HepG2 (cell line): ENCODE data around the gene GNAS. TPM values are rescaled to one million over a fixed set of nuclear protein-coding genes. Genes with fewer than 3 reads are reported as not detected.

Experiments used
- CREB3 ChIP-seq: sonication (generic); formaldehyde crosslinking; IDR thresholded peaks from 2 replicates; pipeline ENCODE4 v1.5.0; 2020; ENCODE audit warnings: missing genetic modification reagents
- HMGXB3 ChIP-seq: sonication (generic); formaldehyde crosslinking; IDR thresholded peaks from 2 replicates; pipeline ENCODE4 v1.4.0; 2020; ENCODE audit warnings: missing genetic modification reagents, borderline replicate concordance
- MXD3 ChIP-seq: IDR thresholded peaks from 2 replicates; pipeline ENCODE4 v1.6.1; 2016; ENCODE audit warnings: mild to moderate bottlenecking, missing biosample characterization, missing genetic modification reagents
- NR0B2 ChIP-seq: sonication (generic); formaldehyde crosslinking; IDR thresholded peaks from 2 replicates; pipeline ENCODE4 v1.4.0; 2020; ENCODE audit warnings: mild to moderate bottlenecking, missing genetic modification reagents
- RARA ChIP-seq: IDR thresholded peaks from 2 replicates; pipeline ENCODE4 v1.6.1; 2016; ENCODE audit warnings: missing genetic modification reagents, missing compliant biosample characterization
- SIN3A ChIP-seq: IDR thresholded peaks from 2 replicates; pipeline ENCODE4 v1.6.1; 2011; ENCODE audit warnings: low read depth, mild to moderate bottlenecking, control low read depth, low read length, borderline replicate concordance
- THYN1 ChIP-seq: sonication (generic); formaldehyde crosslinking; IDR thresholded peaks from 2 replicates; pipeline ENCODE4 v1.8.1; 2023; ENCODE audit warnings: low read depth, mild to moderate bottlenecking, moderate library complexity, missing genetic modification reagents, borderline replicate concordance
- ZBTB25 ChIP-seq: IDR thresholded peaks from 2 replicates; pipeline ENCODE4 v1.6.1; 2018; ENCODE audit warnings: missing genetic modification reagents
- ZFAT ChIP-seq: sonication (generic); formaldehyde crosslinking; conservative IDR thresholded peaks from 2 replicates; pipeline ENCODE4 v1.8.1; 2023; ENCODE audit warnings: missing genetic modification reagents, inconsistent platforms
- ZFP41 ChIP-seq: sonication (generic); formaldehyde crosslinking; IDR thresholded peaks from 2 replicates; pipeline ENCODE4 v1.4.0; 2020; ENCODE audit warnings: mild to moderate bottlenecking, missing genetic modification reagents, borderline replicate concordance
- polyA plus RNA-seq, 8 experiments: library from polyadenylated mRNA; depleted of rRNA in 3 of 8; stranded (reverse) in 7 of 8; unstranded in 1 of 8; fragments of >200 nt; fragmentation: Illumina TruSeq in 4 of 8; extraction: Trizol in 4 of 8; gene quantifications; 2 replicates each; pipeline versions ENCODE4 v1.2.1 to v1.2.3, GENCODE V29; 2011 to 2016; ENCODE audit warnings: low read depth in 4 of 8, missing spikeins in 1 of 8, mixed read lengths in 1 of 8; ENCODE audit not compliant: insufficient read depth in 1 of 8
- total RNA-seq, 5 experiments: library from RNA; depleted of rRNA; stranded (reverse); fragments of >200 nt; fragmentation: Illumina TruSeq; extraction: Trizol; gene quantifications; 2 replicates each; pipeline ENCODE4 v1.2.3, GENCODE V29; 2016; ENCODE audit warnings: low read depth in 1 of 5
- TF ChIP-seq, protein P1 (sequence below): sonication (generic); formaldehyde crosslinking; IDR thresholded peaks from 2 replicates; pipeline ENCODE4 v1.4.0; 2020; ENCODE audit warnings: missing genetic modification reagents
- TF ChIP-seq, protein P2 (sequence below): sonication (generic); formaldehyde crosslinking; IDR thresholded peaks from 2 replicates; pipeline ENCODE4 v1.8.0; 2022; ENCODE audit warnings: missing genetic modification reagents, mild to moderate bottlenecking, inconsistent platforms, borderline replicate concordance
- TF ChIP-seq, protein P3 (sequence below): sonication (generic); formaldehyde crosslinking; conservative IDR thresholded peaks from 2 replicates; pipeline ENCODE4 v1.8.0; 2022; ENCODE audit warnings: mild to moderate bottlenecking, moderate library complexity, missing genetic modification reagents

The GNAS gene
- total and polyA plus RNA-seq, 2 of the 13 experiments (the other 11 are each of a cell fraction or from before 2014, with no cell fraction given): 407 to 1,008 TPM

DNA sequence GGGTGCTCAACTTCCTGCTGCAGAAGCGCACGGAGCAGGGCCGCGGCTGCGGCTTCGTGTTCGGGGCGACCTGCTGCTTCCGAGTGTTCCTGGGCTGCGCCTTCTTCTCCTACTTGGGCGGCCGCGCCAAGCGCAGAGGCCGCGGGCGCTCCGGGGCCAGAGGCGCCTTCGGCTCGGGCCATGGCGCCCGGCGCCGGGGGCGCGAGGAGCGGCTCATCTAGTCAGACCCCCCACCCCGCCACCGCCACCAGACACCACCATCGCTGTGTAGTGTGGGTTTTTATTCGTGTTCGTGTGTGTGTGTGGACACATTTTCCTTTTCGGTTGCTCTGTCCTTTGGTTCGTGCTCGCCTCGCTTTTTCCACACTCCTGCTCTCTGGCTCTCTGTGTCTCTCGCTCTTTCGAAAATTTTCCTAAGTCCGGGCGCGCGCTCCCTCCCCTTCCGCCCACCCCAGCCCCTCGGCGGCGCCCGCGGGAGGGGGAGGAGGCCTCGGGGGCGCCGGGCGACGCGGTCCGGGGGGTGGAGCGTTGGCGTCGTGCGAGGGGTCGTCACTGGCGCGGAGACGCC is 38.1 kb downstream of the GNAS start (continued):
- TF ChIP-seq CREB3 (CRISPR knock-in tag): 0 out of 2 replicates have a peak, but pooled peaks have one; percentile 70
- 0 out of 2 replicates have a peak, but pooled peaks have one; percentile 65 for TF ChIP-seq ZFAT (CRISPR knock-in tag)
- TF ChIP-seq THYN1 (CRISPR knock-in tag): no peak
- TF ChIP-seq ZBTB25 (CRISPR knock-in tag): peak; percentile 66
- TF ChIP-seq HMGXB3 (CRISPR knock-in tag): 0 out of 2 replicates have a peak, but pooled peaks have one; percentile 48
- TF ChIP-seq, protein P1, sequence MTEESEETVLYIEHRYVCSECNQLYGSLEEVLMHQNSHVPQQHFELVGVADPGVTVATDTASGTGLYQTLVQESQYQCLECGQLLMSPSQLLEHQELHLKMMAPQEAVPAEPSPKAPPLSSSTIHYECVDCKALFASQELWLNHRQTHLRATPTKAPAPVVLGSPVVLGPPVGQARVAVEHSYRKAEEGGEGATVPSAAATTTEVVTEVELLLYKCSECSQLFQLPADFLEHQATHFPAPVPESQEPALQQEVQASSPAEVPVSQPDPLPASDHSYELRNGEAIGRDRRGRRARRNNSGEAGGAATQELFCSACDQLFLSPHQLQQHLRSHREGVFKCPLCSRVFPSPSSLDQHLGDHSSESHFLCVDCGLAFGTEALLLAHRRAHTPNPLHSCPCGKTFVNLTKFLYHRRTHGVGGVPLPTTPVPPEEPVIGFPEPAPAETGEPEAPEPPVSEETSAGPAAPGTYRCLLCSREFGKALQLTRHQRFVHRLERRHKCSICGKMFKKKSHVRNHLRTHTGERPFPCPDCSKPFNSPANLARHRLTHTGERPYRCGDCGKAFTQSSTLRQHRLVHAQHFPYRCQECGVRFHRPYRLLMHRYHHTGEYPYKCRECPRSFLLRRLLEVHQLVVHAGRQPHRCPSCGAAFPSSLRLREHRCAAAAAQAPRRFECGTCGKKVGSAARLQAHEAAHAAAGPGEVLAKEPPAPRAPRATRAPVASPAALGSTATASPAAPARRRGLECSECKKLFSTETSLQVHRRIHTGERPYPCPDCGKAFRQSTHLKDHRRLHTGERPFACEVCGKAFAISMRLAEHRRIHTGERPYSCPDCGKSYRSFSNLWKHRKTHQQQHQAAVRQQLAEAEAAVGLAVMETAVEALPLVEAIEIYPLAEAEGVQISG (CRISPR knock-in tag): peak; percentile 59
- peak; percentile 61; the same call in 1 of the 2 replicates for TF ChIP-seq SIN3A
- TF ChIP-seq RARA (CRISPR knock-in tag): 0 out of 2 replicates have a peak, but pooled peaks have one; percentile 26
- TF ChIP-seq NR0B2 (CRISPR knock-in tag): peak; percentile 65
- TF ChIP-seq, protein P2, sequence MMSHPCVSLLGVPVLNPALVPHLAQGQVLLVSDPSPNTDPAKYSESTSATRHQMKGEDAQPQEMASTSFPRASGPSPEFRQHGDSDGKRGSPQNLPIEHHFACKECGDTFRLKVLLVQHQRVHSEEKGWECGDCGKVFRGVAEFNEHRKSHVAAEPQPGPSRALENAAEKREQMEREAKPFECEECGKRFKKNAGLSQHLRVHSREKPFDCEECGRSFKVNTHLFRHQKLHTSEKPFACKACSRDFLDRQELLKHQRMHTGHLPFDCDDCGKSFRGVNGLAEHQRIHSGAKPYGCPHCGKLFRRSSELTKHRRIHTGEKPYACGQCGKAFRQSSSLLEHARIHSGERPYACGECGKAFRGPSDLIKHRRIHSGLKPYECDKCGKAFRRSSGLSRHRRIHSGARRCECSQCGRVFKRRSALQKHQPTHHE (CRISPR knock-in tag): peak; percentile 69; the same call in 1 of the 2 replicates
- TF ChIP-seq, protein P3, sequence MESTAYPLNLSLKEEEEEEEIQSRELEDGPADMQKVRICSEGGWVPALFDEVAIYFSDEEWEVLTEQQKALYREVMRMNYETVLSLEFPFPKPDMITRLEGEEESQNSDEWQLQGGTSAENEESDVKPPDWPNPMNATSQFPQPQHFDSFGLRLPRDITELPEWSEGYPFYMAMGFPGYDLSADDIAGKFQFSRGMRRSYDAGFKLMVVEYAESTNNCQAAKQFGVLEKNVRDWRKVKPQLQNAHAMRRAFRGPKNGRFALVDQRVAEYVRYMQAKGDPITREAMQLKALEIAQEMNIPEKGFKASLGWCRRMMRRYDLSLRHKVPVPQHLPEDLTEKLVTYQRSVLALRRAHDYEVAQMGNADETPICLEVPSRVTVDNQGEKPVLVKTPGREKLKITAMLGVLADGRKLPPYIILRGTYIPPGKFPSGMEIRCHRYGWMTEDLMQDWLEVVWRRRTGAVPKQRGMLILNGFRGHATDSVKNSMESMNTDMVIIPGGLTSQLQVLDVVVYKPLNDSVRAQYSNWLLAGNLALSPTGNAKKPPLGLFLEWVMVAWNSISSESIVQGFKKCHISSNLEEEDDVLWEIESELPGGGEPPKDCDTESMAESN (CRISPR knock-in tag): peak; percentile 45; the same call in 1 of the 2 replicates
- peak; percentile 42; the same call in 1 of the 2 replicates for TF ChIP-seq MXD3
- TF ChIP-seq ZFP41: peak; percentile 46; the same call in 1 of the 2 replicates
